Osteoblast (primary cell): ENCODE results near the gene GSTA3. TPM values are rescaled to one million over a fixed set of nuclear protein-coding genes. Genes with fewer than 3 reads are reported as not detected.
"Not testable (repeated sequence)": the region's sequence is repeated elsewhere in the genome, so short reads cannot be mapped to it uniquely, and the experiment has no call there.

Experiments used
- DNase-seq: peaks from one replicate; pipeline ENCODE4 v3.0.0; 2011; ENCODE audit warnings: low spot score, mixed read lengths; ENCODE audit not compliant: insufficient read length; ENCODE audit errors: missing footprints
- H2AFZ ChIP-seq: 2 replicates; pipeline ENCODE4 v1.6.0; 2011; ENCODE audit warnings: mild to moderate bottlenecking, low read length
- H3K27ac ChIP-seq: 2 replicates; pipeline ENCODE4 v1.5.1; 2011; ENCODE audit warnings: mild to moderate bottlenecking, low read depth, low read length, moderate library complexity
- H3K27me3 ChIP-seq: 2 replicates; pipeline ENCODE4 v1.6.0; 2012; ENCODE audit warnings: mild to moderate bottlenecking, control low read depth, inconsistent platforms, low read length, moderate library complexity; ENCODE audit not compliant: insufficient read depth
- H3K36me3 ChIP-seq: 2 replicates; pipeline ENCODE4 v1.5.1; 2011; ENCODE audit warnings: mild to moderate bottlenecking, low read length, control low read depth, moderate library complexity; ENCODE audit not compliant: insufficient read depth
- H3K4me1 ChIP-seq: 2 replicates; pipeline ENCODE4 v1.5.1; 2011; ENCODE audit warnings: mild to moderate bottlenecking, low read length, control low read depth, moderate library complexity; ENCODE audit not compliant: insufficient read depth
- H3K4me2 ChIP-seq: 2 replicates; pipeline ENCODE4 v1.6.0; 2011; ENCODE audit warnings: mild to moderate bottlenecking, low read length; ENCODE audit not compliant: insufficient read depth
- H3K4me3 ChIP-seq: fragments of 200-600 bp; sonication (generic); 3 replicates; pipeline ENCODE4 v1.5.1; 2012; ENCODE audit warnings: mild to moderate bottlenecking, low read length, inconsistent platforms; ENCODE audit not compliant: insufficient read depth
- H3K79me2 ChIP-seq: 2 replicates; pipeline ENCODE4 v1.6.0; 2012; ENCODE audit warnings: mild to moderate bottlenecking, low read length, control low read depth, inconsistent platforms; ENCODE audit not compliant: insufficient read depth
- H3K9me3 ChIP-seq: 2 replicates; pipeline ENCODE4 v1.5.1; 2011; ENCODE audit warnings: low read depth, low read length, control low read depth
- H4K20me1 ChIP-seq: 2 replicates; pipeline ENCODE4 v1.6.0; 2012; ENCODE audit warnings: mild to moderate bottlenecking, low read length, control low read depth; ENCODE audit not compliant: insufficient read depth
- CTCF ChIP-seq: IDR thresholded peaks from 2 replicates; pipeline ENCODE4 v1.5.1; 2011; ENCODE audit warnings: mild to moderate bottlenecking, low read depth, low read length, moderate library complexity; ENCODE audit errors: extremely low read depth
- total RNA-seq: library from RNA; depleted of rRNA; stranded (reverse); fragments of >200 nt; gene quantifications from 2 replicates; pipeline ENCODE4 v1.2.3, GENCODE V29; 2012

Gene GSTA3
- total RNA-seq, 1 donor = not detected

- H3K36me3 ChIP-seq = no peaks in the 10 kb centered on the region
- no peak overlapping the region for H2AFZ ChIP-seq
- no peak for DNase-seq
- no peak for TF ChIP-seq CTCF
- H3K4me1 ChIP-seq = no peaks in the 10 kb centered on the region
- H3K4me3 ChIP-seq = no peak overlapping the region
- H3K9me3 ChIP-seq = no peaks in the 10 kb centered on the region
- no peaks in the 10 kb centered on the region for H4K20me1 ChIP-seq
- no peak overlapping the region for H3K4me2 ChIP-seq
- peaks cover 19% of the 10 kb centered on the region for H3K27me3 ChIP-seq
- H3K27ac ChIP-seq = no peak overlapping the region
- no peaks in the 10 kb centered on the region for H3K79me2 ChIP-seq
Observed at GRCh38 chr6:52946306-52946705, 36.8 kb upstream of the GSTA3 start.

- not testable (repeated sequence) for H3K4me1 ChIP-seq, H3K4me3 ChIP-seq, DNase-seq, H3K79me2 ChIP-seq, H3K4me2 ChIP-seq, H4K20me1 ChIP-seq, H2AFZ ChIP-seq, H3K36me3 ChIP-seq, H3K9me3 ChIP-seq, H3K27me3 ChIP-seq, H3K27ac ChIP-seq
Observed at GRCh38 chr6:52942821-52943220, 33.3 kb upstream of the GSTA3 start.

GRCh38 chr6:52942221-52942620 is 32.7 kb upstream of the GSTA3 start:
- Histone ChIP-seq H4K20me1 (no peaks in the 10 kb centered on the region), H3K4me3 (no peak overlapping the region), H3K4me1 (peaks cover 15% of the 10 kb centered on the region), H2AFZ (no peak overlapping the region), H3K27ac (no peak overlapping the region), H3K36me3 (no peaks in the 10 kb centered on the region), H3K4me2 (no peak overlapping the region), H3K9me3 (no peaks in the 10 kb centered on the region), H3K79me2 (no peaks in the 10 kb centered on the region), H3K27me3 (peaks cover 8% of the 10 kb centered on the region)
- TF ChIP-seq CTCF = no peak
- DNase-seq = no peak

- Histone ChIP-seq H3K79me2 (no peaks in the 10 kb centered on the region), H3K27ac (no peak overlapping the region), H3K9me3 (no peaks in the 10 kb centered on the region), H3K27me3 (no peaks in the 10 kb centered on the region), H2AFZ (no peak overlapping the region), H3K4me3 (no peak overlapping the region), H3K36me3 (no peaks in the 10 kb centered on the region), H3K4me2 (no peak overlapping the region), H4K20me1 (no peaks in the 10 kb centered on the region), H3K4me1 (peaks cover 15% of the 10 kb centered on the region)
- no peak for TF ChIP-seq CTCF
- DNase-seq = no peak
Observed at GRCh38 chr6:52937908-52938307, 28.4 kb upstream of the GSTA3 start.
